Activated CD8-positive, alpha-beta memory T cell treated with anti-CD3 and anti-CD28 coated beads for 24 hours (primary cell): ENCODE results near the gene NUP107.
A peak's percentile ranks its signal among the peaks of the same experiment; 100 is the strongest.
"Not testable (repeated sequence)": the region's sequence is repeated elsewhere in the genome, so short reads cannot be mapped to it uniquely, and the experiment has no call there.

Source experiments
- DNase-seq: peaks from one replicate; pipeline ENCODE4 v3.0.0-alpha.2; 2020

NUP107 gene

DNA sequence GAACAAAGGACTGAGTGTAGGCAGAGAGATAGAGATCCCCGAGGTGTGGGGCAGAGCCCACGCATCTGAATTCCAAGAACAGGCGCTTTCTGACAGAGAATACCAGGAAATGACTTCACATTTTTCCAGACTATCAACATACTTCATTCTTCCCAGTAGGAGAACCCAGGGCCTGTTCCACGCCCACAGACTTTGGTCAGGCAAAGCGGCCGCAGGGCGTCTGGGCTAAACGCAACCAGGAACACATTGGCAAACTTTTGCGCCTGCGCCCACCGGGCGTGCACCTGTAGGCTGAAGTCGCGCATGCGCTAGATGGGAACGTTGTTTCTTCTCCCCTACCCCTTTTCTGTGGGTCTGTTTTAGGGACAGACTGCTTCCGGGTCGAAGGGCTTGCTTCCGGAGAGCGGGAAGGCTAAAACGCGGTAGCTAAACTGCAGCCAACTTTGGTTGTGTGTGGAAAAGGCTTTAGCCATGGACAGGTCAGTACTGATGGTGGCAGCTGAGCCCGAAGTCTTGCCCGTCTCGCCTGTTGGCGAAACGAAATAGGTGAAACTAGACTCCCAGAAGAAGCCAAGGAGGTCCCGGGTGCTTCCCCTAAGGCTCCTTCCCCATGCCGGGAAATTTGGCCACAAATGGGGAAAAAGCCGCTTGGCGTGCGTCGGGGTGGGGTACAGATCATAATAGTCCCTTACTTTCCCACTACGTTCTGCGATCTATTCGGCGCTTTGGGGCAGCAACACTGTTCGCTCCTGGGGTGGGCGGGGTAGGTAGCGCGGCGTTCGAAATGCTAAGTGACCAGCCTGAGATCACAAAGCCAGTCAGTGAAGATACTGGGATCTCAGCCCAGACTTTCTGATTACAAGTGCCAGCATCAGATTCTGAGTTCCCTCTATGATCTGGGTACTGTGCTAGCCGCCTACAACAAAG lies at the start of gene NUP107:
TSS of gene NUP107 (plus strand) at position 384 of the 927 bp plus-strand sequence. CDS start at position 472, 88 bp downstream.
- peak; percentile 98 for DNase-seq

DNA sequence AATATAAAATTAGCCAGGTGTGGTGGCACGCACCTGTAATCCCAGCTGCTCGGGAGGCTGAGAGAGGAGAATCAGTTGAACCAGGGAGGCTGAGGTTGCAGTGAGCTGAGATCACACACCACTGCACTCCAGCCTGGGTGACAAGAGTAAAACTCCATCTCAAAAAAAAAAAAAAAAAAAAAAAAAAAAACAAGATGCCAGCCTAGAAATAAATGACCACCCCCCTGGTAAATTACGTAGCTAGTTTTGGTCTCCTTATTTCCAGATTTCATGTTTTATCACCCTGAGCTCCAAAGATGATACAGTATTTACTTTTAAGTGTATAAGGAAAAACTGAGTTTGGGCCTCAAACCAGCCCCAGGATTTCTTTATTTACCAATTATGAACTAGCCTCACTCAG lies 49.3 kb upstream of the NUP107 start:
- not testable (repeated sequence) for DNase-seq

DNA sequence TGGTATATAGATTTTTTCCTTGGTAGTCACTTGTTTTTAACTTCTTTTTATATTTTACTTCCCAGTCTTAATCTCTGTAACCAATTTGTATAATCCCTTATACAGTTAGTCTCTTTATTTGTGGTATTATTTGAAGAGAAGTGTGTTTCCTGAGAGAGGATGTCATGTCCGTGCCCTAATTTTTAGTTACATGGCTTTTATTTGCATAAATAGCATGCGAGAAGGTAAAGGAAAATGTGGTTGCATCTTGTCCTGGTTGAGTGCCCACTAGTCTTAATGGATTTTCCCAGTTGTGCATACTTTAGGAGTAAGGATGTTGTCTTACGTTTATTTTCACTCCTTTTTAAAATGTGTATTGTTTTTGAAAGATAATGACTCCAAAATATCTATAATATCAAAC lies 48.6 kb upstream of the NUP107 start:
- DNase-seq, result no peak

DNA sequence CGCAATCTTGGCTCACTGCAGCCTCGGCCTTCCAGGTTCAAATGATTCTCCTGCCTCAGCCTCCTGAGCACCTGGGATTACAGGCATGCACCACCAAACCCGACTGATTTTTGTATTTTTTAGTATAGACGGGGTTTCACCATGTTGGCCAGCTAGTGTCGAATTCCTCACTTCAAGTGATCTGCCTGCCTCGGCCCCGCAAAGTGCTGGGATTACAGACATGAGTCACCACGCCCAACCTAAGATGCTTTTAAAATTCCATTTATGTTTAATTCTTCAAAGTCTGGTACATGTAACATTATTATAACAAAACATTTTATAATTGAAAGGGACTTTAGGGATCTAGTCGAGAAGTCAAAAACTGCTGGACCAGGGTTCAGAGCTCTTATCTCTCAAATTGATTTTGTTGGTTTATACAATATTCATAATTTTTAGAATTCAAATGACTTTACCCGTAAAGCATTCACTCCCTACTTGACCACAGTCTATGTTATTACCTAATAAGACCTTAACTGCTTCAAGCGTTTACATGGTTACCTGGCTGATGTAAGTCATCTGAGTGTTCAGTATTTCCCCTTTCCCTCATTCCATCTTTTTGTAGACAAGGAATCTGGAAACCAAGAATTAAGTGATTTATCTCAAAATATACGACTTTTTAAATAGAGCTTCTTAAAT lies 47.9 kb upstream of the NUP107 start:
- no peak for DNase-seq

DNA sequence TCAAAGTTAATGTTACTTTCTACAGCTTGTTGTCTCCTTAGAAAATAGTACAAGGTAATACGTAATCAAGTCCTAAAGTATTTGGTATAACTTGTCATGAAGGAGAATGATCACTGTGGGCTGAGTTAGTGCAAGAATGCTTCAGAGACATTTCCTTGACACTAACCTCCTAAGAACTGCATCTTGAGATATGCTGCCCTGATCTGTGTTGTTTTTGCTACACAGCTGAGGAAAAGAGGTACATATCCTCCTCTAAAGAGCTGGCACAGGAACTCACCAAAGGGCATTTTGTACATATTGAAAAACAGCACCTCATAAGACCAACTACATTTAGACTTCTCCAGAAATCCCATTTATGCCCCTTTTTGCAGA lies 47.4 kb upstream of the NUP107 start:
- no peak for DNase-seq

DNA sequence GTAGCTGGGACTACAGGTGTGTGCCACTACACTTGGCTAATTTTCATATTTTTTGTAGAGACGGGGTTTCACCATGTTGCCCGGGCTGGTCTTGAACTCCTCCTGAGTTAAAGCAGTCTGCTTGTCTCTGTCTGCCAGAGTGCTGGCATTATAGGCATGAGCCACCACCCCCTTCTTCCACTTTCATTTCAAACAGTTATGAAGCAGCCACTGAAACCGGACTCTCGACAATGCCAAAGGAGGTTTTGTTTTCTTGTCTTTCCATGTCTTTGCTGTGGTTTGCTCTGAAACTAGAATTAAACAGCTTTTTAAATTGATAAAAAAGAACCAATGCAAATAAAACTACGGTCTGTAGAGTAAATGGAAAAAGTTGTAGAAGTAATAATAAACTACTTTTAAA lies 45.6 kb upstream of the NUP107 start:
- DNase-seq, result peak; percentile 72

DNA sequence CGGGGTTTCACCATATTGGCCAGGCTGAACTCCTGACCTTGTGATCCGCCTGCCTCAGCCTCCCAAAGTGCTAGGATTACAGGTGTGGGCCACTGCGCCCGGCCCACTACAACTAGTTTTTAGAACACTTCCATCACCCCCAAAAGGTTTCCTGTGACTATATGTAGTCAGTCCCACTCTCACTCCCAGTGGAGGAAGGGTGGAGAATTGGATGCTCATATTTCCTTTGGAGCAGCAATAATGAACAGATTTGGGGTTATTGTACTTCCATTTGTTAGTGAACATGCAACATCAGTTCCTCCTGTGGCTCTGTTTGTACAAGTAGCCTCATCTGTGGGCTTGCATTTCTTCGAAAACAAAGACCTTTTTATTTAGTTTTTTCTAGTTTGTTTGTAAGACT lies 40.3 kb upstream of the NUP107 start:
- no peak for DNase-seq

DNA sequence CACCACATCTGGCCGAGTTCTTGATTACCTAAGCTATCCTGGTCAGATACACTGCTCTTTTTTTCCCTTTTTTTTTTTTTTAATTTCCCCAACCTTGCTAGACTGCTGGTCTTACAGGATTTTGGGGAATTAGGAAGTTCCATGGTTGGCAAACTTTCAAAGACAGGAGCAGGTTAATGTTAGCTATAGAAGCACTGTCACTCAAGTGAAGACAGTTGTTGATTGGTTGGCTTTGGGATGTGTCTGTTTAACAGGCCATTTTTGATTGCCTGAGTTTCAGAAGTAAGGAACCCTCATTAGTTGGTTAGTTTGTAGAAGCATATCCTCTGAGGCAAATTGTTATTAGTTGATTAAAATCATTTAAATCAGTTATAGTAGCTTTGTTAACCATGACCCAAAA lies 39.3 kb upstream of the NUP107 start:
- DNase-seq, result no peak

DNA sequence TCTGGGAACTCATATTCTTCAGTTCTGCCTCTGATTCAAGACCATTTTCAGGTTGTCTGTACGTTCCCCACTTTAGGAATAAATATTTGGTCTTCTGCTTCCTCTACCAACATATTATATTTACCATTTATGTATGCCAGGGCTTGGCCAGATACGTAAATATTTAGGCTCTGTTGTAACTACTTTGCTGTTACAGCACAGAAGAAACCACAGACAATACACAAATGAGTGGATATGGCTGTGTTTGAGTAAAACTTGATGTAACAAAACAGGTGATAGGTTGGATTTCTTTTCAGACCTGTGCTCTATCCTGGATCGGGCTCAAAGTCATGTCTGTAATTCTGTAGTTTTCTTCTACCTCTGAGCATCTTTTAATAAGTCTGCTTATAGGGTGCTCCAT lies 38.6 kb upstream of the NUP107 start:
- no peak for DNase-seq

DNA sequence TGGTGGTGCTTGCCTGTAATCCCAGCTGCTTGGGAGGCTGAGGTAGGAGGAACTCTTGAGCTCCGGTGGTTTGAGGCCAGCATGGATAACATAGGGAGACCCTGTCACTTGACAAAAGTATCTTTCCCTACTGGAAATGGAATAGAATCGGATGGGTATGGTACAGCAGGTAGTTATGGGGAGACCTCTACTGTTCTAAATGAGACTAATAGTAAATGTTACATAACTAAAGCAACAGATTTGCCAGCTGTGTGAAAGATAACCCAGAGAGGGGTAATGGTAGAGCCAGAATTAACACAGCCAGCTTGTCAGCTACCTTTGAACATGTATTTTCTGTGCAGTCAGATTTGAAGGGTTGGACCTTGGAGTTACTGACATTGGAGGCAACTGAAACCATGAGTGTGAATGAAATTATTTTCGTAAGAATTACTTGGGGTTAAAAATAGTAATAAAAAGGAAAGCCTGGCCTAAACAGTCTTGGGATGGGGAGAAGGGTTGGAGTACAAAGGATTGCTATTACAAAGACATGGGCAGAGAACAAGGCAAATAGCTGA lies 21.7 kb upstream of the NUP107 start:
- no peak for DNase-seq

DNA sequence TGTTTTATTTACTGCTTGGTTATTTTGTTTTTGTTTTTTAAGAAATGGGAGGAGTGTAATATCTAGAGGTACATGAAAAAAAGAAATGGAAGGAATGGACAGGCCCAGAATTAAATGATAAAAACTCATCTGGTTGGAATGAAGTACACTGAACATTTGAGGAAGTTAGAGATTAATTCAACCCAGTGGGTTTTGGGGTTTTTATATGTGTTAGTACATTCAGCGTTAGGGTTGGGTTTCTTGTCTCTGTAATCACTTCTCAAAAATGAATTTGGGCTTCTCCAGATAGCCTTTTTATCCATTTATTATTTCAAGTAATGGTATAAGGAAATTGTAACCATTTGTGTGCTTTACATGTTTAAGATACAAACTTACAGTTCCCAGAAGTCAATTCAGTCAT lies 19.5 kb upstream of the NUP107 start:
- DNase-seq, result no peak

DNA sequence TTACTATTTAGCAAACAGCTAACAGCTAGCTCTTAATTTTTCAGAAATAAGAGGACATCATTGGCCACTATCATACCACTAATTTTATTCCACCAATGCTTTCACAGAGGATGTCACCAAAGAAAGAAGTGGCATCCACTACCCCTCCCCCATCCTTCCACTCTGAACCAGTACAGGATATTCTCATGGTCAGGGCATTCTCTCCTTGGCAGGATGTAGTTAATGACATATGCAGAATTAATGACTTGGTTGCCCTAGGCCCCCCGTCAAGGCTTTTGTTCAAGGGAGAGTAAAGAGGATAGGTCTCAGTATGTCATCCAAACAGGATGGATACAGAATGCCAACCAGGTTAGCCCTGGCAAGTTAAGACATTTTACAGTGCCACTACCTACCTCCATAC lies 18.9 kb upstream of the NUP107 start:
- DNase-seq, result no peak

DNA sequence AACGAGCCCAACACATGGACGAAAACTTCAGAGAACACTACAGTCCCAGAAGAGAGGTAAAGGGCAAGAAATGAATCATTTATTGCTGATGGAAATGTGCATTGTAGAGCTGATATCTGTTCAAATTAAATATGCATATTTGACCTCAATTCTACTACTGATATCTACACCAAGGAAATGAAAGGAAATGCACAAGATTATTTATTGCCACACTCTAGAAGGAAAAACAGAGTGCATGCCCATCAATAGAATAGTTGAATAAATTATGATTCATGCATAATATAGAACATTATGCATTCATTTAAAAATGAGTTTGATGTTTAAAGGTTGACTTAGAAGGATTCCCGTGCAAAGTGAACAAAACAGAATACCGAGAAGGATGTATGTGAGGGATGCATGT lies 15.6 kb upstream of the NUP107 start:
- DNase-seq, result no peak

DNA sequence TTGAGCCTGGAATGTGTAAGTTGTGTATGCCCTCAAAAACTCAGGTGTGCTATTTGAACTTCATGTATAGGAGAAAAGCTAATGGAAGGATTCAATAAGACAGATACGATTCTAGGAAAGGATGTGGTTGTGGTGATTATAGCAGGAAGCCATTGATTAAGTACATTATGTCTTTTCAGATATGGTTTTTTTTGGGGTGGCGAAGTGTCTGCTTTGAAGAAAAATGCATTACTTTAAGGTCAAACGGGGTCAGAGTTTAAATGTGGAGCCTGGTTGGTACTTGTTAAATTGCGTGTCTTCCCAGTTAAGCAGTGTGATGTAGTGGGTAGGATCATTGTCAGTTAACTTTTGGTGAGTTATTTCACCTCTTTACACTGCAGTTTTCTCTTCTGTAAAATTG lies 13.0 kb upstream of the NUP107 start:
- no peak for DNase-seq

DNA sequence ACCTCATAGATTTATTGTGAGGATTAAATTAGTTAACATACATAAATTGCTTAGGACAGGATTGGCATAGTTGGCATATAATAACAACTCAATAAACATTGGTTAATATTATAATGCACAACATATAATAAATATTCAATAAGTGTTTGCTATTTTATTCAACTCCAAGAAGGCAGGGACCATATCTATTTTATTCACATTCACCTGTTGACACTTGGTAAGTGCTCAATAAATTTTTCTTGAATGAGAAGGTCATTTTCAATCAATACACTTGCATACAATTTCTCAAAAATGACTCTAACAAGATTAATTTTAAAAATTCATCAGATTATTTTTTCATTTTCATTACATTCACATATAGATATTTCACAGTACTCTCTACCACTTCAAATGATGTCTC lies 12.4 kb upstream of the NUP107 start:
- DNase-seq, result no peak

DNA sequence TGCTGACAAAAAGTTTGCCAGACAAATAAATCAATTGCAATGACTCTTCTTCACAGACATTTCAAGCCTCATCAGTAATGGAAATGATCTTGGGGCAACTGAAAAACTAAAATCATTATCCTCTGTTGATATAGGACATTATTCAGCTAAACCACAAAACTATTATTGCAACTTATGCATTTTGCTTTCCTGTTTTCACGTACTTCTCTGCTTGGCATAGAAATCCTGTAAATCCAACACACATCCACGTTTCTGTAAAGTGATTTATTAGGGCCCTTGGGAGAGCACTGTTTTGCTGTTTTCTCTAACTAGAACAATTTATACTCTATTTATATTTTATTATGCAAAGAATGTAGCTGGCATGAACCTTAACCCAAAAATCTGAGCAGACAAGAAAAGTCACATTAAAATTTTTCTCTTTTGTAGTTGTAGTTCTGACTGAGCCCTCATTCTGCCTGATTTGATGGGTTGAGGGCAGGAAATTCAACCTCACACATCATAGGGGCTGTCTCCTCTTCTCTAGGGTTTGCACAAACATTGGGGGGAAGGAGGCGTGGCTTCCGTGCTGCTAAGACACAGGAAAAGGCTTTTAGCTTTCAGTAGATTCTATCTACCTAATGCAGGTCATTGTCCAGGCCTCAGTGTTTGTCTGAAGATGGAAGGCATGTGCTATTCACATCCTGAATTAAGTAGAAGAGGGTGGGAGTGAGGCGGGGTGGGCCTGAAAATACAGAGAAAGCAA lies 11.5 kb upstream of the NUP107 start:
- peak; percentile 68 for DNase-seq

DNA sequence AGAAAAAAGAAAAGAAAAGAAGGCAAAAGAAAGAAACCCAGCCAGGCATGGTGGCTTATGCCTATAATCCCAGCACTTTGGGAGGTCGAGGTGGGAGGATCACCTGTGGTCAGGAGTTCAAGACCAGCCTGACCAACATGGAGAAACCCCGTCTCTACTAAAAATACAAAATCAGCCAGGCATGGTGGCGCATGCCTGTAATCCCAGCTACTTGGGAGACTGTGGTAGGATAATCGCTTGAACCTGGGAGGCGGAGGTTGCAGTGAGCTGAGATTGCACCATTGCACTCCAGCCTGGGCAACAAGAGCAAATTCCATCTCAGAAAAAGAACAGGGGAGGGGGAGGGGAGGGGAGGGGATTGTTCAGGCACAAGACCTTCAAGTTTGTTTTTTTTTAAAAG lies 9.9 kb upstream of the NUP107 start:
- DNase-seq, result not testable (repeated sequence)

DNA sequence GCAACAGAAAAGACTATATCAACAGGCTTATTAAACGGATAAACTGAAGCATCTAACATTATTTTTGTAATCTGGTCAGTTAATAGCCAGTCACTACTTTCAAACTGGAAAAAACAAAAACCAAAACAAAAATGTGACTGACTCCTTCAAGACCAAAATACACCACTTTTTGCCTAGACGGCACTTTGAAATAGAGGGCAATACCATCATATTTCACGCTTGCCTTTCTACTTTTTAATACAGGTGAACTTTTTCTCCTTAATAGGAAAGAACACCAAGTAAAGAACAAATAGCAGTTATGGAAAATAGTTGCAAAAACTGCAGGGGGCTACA lies 550 bp upstream of the NUP107 start:
- DNase-seq, result no peak

DNA sequence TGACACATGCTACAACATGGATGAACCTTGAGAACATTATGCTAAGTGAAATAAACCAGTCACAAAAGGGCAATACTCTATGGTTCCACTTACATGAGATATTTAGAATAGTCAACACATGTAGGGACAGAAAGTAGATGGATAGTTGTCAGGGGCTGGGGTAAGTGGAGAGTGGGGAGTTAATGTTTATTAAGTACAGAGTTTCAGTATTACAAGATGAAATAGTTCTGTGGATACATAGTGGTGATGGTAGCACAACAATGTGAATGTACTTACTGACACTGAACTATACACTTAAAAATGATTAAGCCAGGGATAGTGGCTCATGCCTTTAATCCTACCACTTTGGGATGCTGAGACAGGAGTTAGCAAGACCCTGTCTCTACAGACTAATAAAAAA lies 8.7 kb downstream of the NUP107 start:
- DNase-seq, result no peak

DNA sequence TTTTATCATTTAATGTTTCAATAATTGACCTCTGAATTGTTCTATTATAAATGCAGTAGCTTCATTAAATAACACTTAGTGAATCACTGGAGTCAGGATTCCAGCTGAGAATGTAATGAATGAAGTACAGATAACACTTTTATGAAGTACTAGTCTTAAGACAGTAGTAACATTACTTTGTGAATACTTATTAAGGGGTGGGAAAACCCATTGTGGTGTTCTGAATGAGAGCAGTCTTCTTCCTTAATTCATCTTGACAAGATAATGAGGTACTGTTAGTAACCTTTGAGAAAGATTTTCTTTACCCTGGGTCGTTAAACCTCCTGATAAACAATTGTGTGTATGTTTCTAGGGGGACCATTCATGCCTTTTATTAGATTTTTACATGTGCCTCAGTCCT lies 12.7 kb downstream of the NUP107 start:
- DNase-seq, result no peak

DNA sequence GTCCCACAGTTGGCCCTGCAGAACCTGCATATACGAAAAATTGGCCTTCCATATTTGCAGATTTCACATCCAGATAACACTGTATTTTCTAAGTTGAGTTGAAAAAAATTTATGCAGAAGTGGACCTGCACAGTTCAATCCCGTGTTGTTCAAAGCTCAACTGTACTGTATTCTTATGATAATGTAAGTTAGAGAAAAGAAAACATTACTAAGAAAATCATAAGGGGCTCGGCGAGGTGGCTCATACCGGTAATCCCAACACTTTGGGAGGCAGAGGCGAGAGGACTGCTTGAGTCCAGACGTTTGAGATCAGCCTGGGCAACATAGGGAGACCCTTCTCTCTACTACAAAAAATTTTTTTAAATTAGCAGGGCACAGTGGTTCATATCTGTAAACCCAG lies 41.0 kb downstream of the NUP107 start:
- no peak for DNase-seq

DNA sequence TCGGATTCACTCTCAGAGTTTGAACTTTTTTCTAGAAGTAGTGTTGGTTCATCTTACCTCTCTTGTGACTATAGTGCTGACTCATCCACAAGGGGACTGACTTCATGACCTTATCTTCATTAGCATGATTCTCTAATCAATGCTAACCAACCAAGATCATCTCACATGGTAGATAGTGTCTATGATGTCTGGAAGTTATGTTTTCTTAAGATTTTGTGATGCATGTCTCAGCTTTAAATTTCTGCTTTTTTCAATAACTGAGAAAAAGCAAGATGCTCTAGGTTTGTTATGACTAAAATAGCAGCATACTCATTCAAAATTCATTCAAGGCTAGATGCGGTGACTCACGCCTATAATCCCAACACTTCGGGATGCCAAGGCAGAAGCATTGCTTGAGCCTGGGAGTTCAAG lies 46.9 kb downstream of the NUP107 start:
- DNase-seq, result no peak

DNA sequence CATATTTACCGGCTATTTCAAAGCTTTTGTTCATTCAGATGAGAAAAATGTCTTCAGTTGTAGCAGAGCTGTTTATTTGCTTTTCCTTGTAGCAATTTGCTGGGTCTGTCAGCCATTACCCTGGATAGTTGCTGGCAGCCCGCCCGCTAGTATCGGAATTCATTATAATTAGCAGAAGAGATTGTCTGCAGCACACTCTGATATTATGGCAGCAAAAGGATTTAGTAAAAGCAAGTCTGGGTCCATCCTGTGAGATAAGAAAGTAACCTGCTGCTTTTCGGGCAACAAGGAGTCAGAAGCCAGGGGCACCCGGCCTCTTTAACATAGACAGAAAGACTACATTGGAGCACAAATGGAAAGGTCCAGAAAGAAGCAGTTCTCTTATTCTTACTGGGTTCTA lies 53.1 kb downstream of the NUP107 start:
- DNase-seq, result no peak

DNA sequence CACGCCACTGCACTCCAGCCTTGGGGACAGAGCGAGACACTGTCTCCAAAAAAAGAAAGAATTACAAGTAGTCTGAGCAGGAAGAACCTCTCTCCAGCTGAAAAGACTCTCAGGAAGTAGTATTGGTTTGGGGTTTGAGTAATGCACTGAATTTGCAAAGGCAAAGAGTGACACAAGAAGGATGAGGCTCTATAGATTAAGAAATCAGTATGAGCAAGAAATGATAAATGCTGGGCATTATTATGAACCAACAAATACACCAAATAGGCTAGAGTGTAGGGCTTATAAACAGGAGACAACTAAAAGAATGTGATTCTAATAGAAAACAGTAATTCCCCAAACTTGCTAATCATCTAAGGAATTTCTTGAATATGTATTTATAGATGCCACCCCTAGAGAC lies 56.6 kb downstream of the NUP107 start:
- no peak for DNase-seq
